IMR-90 (cell line): ENCODE data around the gene MRGPRF. TPM values are rescaled to one million over a fixed set of nuclear protein-coding genes. Genes with fewer than 3 reads are reported as not detected.

Experiments
- ATAC-seq: fragments of 200-7000 bp; cut with Tn5 transposase; 2 replicates; pipeline ENCODE4 v1.9.1; 2020; ENCODE audit warnings: low read depth, mild to moderate bottlenecking, moderate library complexity
- Bru-seq: library from RNA; stranded (reverse); fragments of 400-500 nt; gene quantifications from one replicate; lab custom pipeline; 2021; lab: Mats Ljungman, UMichigan
- BruChase-seq, 2 experiments: library from RNA; stranded (reverse); fragments of 400-500 nt; gene quantifications; one replicate each; lab custom pipeline; 2021; lab: Mats Ljungman, UMichigan
- BruUV-seq: library from RNA; stranded (reverse); fragments of 400-500 nt; replicated peaks from 2 replicates; lab custom pipeline; 2021; lab: Mats Ljungman, UMichigan
- CTCF ChIA-PET: fragments of 300-600 bp; formaldehyde crosslinking; extraction: SDS; loops from one replicate; lab custom pipeline; 2021; ENCODE audit warnings: antibody characterized with exemption; lab: Yijun Ruan, JAX
- POLR2A ChIA-PET: fragments of 300-600 bp; sonication (Branson Sonifier 250); formaldehyde crosslinking; loops from one replicate; lab custom pipeline; 2022; ENCODE audit warnings: antibody characterized with exemption; ENCODE audit not compliant: unreplicated experiment; lab: Charles Lee
- DNase-seq: peaks from one replicate; pipeline ENCODE4 v3.0.0; 2013
- H2AFZ ChIP-seq: replicated peaks from 2 replicates; pipeline ENCODE3; 2013; ENCODE audit warnings: low read length, mild to moderate bottlenecking; ENCODE audit not compliant: poor library complexity
- H2AK5ac ChIP-seq: 2 replicates; pipeline ENCODE4 v1.6.1; 2013; ENCODE audit warnings: low read depth, low read length, inconsistent platforms
- H2AK9ac ChIP-seq: replicated peaks from 2 replicates; pipeline ENCODE3; 2013; ENCODE audit warnings: mild to moderate bottlenecking, low read depth, low read length, moderate library complexity; ENCODE audit not compliant: poor library complexity
- H2BK120ac ChIP-seq: 2 replicates; pipeline ENCODE4 v1.6.1; 2013; ENCODE audit warnings: low read depth, low read length, inconsistent platforms
- H2BK15ac ChIP-seq: 3 replicates; pipeline ENCODE4 v1.6.1; 2013; ENCODE audit warnings: low read depth, low read length, inconsistent platforms
- H2BK20ac ChIP-seq: 2 replicates; pipeline ENCODE4 v1.6.1; 2013; ENCODE audit warnings: low read depth, mild to moderate bottlenecking, inconsistent platforms, low read length, moderate library complexity
- H2BK5ac ChIP-seq: 2 replicates; pipeline ENCODE4 v1.6.1; 2013; ENCODE audit warnings: mild to moderate bottlenecking, low read depth, low read length, inconsistent platforms; ENCODE audit not compliant: poor library complexity, severe bottlenecking
- H3K14ac ChIP-seq: replicated peaks from 2 replicates; pipeline ENCODE4 v1.6.1; 2013; ENCODE audit warnings: low read depth, low read length, inconsistent platforms
- H3K18ac ChIP-seq: 2 replicates; pipeline ENCODE4 v1.6.1; 2013; ENCODE audit warnings: low read depth, low read length, control low read depth
- H3K23ac ChIP-seq: 2 replicates; pipeline ENCODE4 v1.6.1; 2013; ENCODE audit warnings: low read depth, low read length, inconsistent platforms
- H3K27ac ChIP-seq: 2 replicates; pipeline ENCODE4 v1.5.1; 2013; ENCODE audit warnings: mild to moderate bottlenecking, control low read depth, low read length; ENCODE audit not compliant: insufficient read depth
- H3K27me3 ChIP-seq: 2 replicates; pipeline ENCODE4 v1.6.1; 2013; ENCODE audit warnings: low read length; ENCODE audit not compliant: control insufficient read depth, insufficient read depth
- H3K36me3 ChIP-seq: 2 replicates; pipeline ENCODE4 v1.6.1; 2013; ENCODE audit warnings: low read length, mixed read lengths; ENCODE audit not compliant: control insufficient read depth, insufficient read depth
- H3K4ac ChIP-seq: 2 replicates; pipeline ENCODE4 v1.6.1; 2013; ENCODE audit warnings: low read depth, low read length, inconsistent platforms
- H3K4me1 ChIP-seq: 2 replicates; pipeline ENCODE4 v1.6.1; 2013; ENCODE audit warnings: low read length, mixed read lengths; ENCODE audit not compliant: control insufficient read depth, insufficient read depth
- H3K4me2 ChIP-seq: 2 replicates; pipeline ENCODE4 v1.6.1; 2013; ENCODE audit warnings: low read depth, mild to moderate bottlenecking, control low read depth, low read length, moderate library complexity
- H3K4me3 ChIP-seq: 2 replicates; pipeline ENCODE4 v1.5.1; 2013; ENCODE audit warnings: low read depth, mild to moderate bottlenecking, control low read depth, low read length, moderate library complexity; ENCODE audit not compliant: insufficient read depth
- H3K56ac ChIP-seq: 2 replicates; pipeline ENCODE4 v1.6.1; 2013; ENCODE audit warnings: low read length, inconsistent platforms; ENCODE audit not compliant: insufficient read depth; ENCODE audit errors: extremely low read depth
- H3K79me1 ChIP-seq, 2 experiments: 2 replicates each; pipeline ENCODE4 v1.6.1; 2013; ENCODE audit warnings: low read length in 2 of 2, inconsistent platforms in 1 of 2, low read depth in 1 of 2
- H3K9ac ChIP-seq: 2 replicates; pipeline ENCODE4 v1.6.1; 2013; ENCODE audit warnings: low read depth, low read length, control low read depth
- H3K9me1 ChIP-seq: 2 replicates; pipeline ENCODE4 v1.6.1; 2013; ENCODE audit warnings: low read length, inconsistent platforms; ENCODE audit not compliant: insufficient read depth
- H3K9me3 ChIP-seq: 2 replicates; pipeline ENCODE4 v1.6.1; 2013; ENCODE audit warnings: low read length; ENCODE audit not compliant: control insufficient read depth, insufficient read depth
- H4K20me1 ChIP-seq: 2 replicates; pipeline ENCODE4 v1.6.1; 2013; ENCODE audit warnings: low read length, inconsistent platforms; ENCODE audit not compliant: insufficient read depth
- H4K5ac ChIP-seq: 2 replicates; pipeline ENCODE4 v1.6.1; 2013; ENCODE audit warnings: mild to moderate bottlenecking, low read depth, low read length, control low read depth
- H4K8ac ChIP-seq, 2 experiments: 2 replicates each; pipeline ENCODE4 v1.6.1; 2013; ENCODE audit warnings: low read depth in 2 of 2, low read length in 2 of 2, control low read depth in 1 of 2, inconsistent platforms in 1 of 2
- H4K91ac ChIP-seq: 2 replicates; pipeline ENCODE4 v1.6.1; 2013; ENCODE audit warnings: low read depth, low read length, inconsistent platforms; ENCODE audit not compliant: insufficient read depth
- BHLHE40 ChIP-seq: fragments of 150-350 bp; IDR thresholded peaks from 2 replicates; pipeline ENCODE4 v1.6.1; 2016; ENCODE audit warnings: mild to moderate bottlenecking, low read depth, low read length
- CEBPB ChIP-seq: IDR thresholded peaks from 2 replicates; pipeline ENCODE4 v1.6.1; 2012; ENCODE audit warnings: low read depth, low read length, improper control_type of control experiment
- CHD1 ChIP-seq: IDR thresholded peaks from 2 replicates; pipeline ENCODE4 v1.6.1; 2012; ENCODE audit warnings: low read depth, low read length, improper control_type of control experiment
- CTCF ChIP-seq: conservative IDR thresholded peaks from 2 replicates; pipeline ENCODE4 v1.5.1; 2012; ENCODE audit warnings: mild to moderate bottlenecking, low read depth, low read length, improper control_type of control experiment
- MAFK ChIP-seq: IDR thresholded peaks from 2 replicates; pipeline ENCODE4 v1.6.1; 2012; ENCODE audit warnings: low read depth, low read length, improper control_type of control experiment
- MAZ ChIP-seq: IDR thresholded peaks from 2 replicates; pipeline ENCODE4 v1.6.1; 2012; ENCODE audit warnings: low read depth, mild to moderate bottlenecking, low read length, improper control_type of control experiment, moderate library complexity, borderline replicate concordance
- POLR2A ChIP-seq: IDR thresholded peaks from 2 replicates; pipeline ENCODE4 v1.6.1; 2012; ENCODE audit warnings: mild to moderate bottlenecking, low read depth, low read length
- RAD21 ChIP-seq: IDR thresholded peaks from 2 replicates; pipeline ENCODE4 v1.6.1; 2012; ENCODE audit warnings: low read length, improper control_type of control experiment
- RCOR1 ChIP-seq: IDR thresholded peaks from 2 replicates; pipeline ENCODE4 v1.6.1; 2012; ENCODE audit warnings: mild to moderate bottlenecking, low read length, improper control_type of control experiment; ENCODE audit not compliant: insufficient replicate concordance
- RFX5 ChIP-seq: IDR thresholded peaks from 2 replicates; pipeline ENCODE4 v1.8.0; 2012; ENCODE audit warnings: low read depth, mild to moderate bottlenecking, low read length, moderate library complexity
- SMC3 ChIP-seq: fragments of 150-350 bp; IDR thresholded peaks from 2 replicates; pipeline ENCODE4 v1.6.1; 2016; ENCODE audit warnings: low read depth, mild to moderate bottlenecking, antibody characterized with exemption, low read length, moderate library complexity
- USF2 ChIP-seq: fragments of 150-350 bp; IDR thresholded peaks from 2 replicates; pipeline ENCODE4 v1.6.1; 2017; ENCODE audit warnings: mild to moderate bottlenecking, antibody characterized with exemption, low read length, low read depth
- WGBS, 2 experiments: methylation state at CpG; one replicate each; pipeline versions ENCODE4 v1.1.5 to v1.1.7; 2013; ENCODE audit warnings: missing lambda C conversion rate in 2 of 2; ENCODE audit not compliant: insufficient read length in 1 of 2; ENCODE audit errors: extremely low coverage in 2 of 2; 5-methylcytosine and 5-hydroxymethylcytosine counted together
- dilution Hi-C: fragments of 300-500 bp; cut with HindIII; formaldehyde crosslinking; loops from one replicate; pipeline ENCODE4 v1.14.3; 2018; ENCODE audit warnings: low sequenced_read_pairs; ENCODE audit not compliant: unreplicated experiment
- in situ Hi-C: fragments of 300-500 bp; cut with MboI; formaldehyde crosslinking; loops from 3 replicates; pipeline ENCODE4 v1.14.3; 2019; ENCODE audit warnings: low sequenced_read_pairs, inconsistent platforms, mixed read lengths
- intact Hi-C: fragments of 100-400 bp; cut with micrococcal nuclease; formaldehyde crosslinking; loops from 2 replicates; pipeline ENCODE4 v1.10.0; 2022
- long read RNA-seq: library from polyadenylated mRNA; unstranded; transcript quantifications from one replicate; pipeline ENCODE4 v2.0.0, GENCODE V29; 2021; ENCODE audit not compliant: unreplicated experiment
- polyA plus RNA-seq, 3 experiments: library from polyadenylated mRNA; depleted of rRNA; stranded (reverse); fragments of >200 nt; gene quantifications; 2 replicates each; pipeline ENCODE4 v1.2.3, GENCODE V29; 2012; ENCODE audit warnings: low replicate concordance in 1 of 3
- total RNA-seq: library from RNA; depleted of rRNA; stranded (reverse); fragments of >200 nt; gene quantifications from 2 replicates; pipeline ENCODE4 v1.2.3, GENCODE V29; 2012; rRNA removed

MRGPRF gene
- total RNA-seq (5.8 and 6.3 TPM in 2 replicates), polyA plus RNA-seq (2012; rRNA removed) (27.3 and 28.8 TPM in 2 replicates), Bru-seq, nascent RNA (percentile 76 among the genes with signal in this experiment), BruChase-seq, experiment 1, labeled RNA remaining after a 6-hour chase (percentile 71 among the genes with signal in this experiment), BruChase-seq, experiment 2, labeled RNA remaining after a 2-hour chase (percentile 71 among the genes with signal in this experiment)
- polyA plus RNA-seq (2012; cell fraction: cytosol; rRNA removed), result 27.9 and 54.6 TPM in 2 replicates
- polyA plus RNA-seq (2012; cell fraction: nucleus; rRNA removed; ENCODE audit: low replicate concordance), result 17.5 and 36.2 TPM in 2 replicates
- long read RNA-seq, transcript MRGPRF-201 (3 exons, 2,295 nt), result major isoform, 70 of 141 reads
- long read RNA-seq, partial matches to known transcripts, result 3 of 141 reads
- long read RNA-seq, other reads (novel, unspliced or antisense), result 68 of 141 reads

GRCh38 chr11:69013009-69013951 is at the start of gene MRGPRF:
TSS of gene MRGPRF (minus strand) at chr11:69013246. CDS start at chr11:69009901, 3,345 bp downstream.
- Histone ChIP-seq H2BK15ac (peak within 1 kb of the TSS; percentile 88; the same call in 2 of the 3 replicates), H3K4me3 (peak within 1 kb of the TSS; percentile 68), H3K4me1 (peaks cover 43% of the 10 kb centered on the region), H3K36me3 (peaks cover 4% of the 10 kb centered on the region), H3K9me1 (peaks cover 18% of the 10 kb centered on the region), H4K20me1 (peaks cover 3% of the 10 kb centered on the region), H3K18ac (peak within 1 kb of the TSS; percentile 90), H3K79me1 (peaks cover 18 to 42% of the 10 kb centered on the region in 2 experiments; a peak in 3 of 4 replicates), H2BK120ac (peak within 1 kb of the TSS; percentile 96), H3K23ac (peak within 1 kb of the TSS; percentile 91), H4K5ac (peak within 1 kb of the TSS; percentile 80), H2AK9ac (peak within 1 kb of the TSS; percentile 100), H3K4ac (peak within 1 kb of the TSS; percentile 98), H2AFZ (peak within 1 kb of the TSS; percentile 89), H3K56ac (peak within 1 kb of the TSS; percentile 92), H2AK5ac (peak within 1 kb of the TSS; percentile 98), H3K27ac (peak within 1 kb of the TSS; percentile 99), H2BK20ac (peak within 1 kb of the TSS; percentile 70), H3K14ac (peak within 1 kb of the TSS; percentile 99), H3K9ac (peak within 1 kb of the TSS; percentile 95), H2BK5ac (peak within 1 kb of the TSS; percentile 97), H3K4me2 (peak within 1 kb of the TSS; percentile 90), H3K9me3 (no peaks in the 10 kb centered on the region), H4K91ac (peak within 1 kb of the TSS; percentile 92), H4K8ac (peak within 1 kb of the TSS; percentile 89 to 91), H3K27me3 (no peaks in the 10 kb centered on the region)
- in situ Hi-C loops (no loop called here), intact Hi-C loops (loop anchor here (1.0 to 5.0 kb wide), 5 partner anchors 31 to 630 kb away; partner anchors contain the start of gene CPT1A), dilution Hi-C loops (no loop called here)
- CTCF ChIA-PET, result interaction anchor here (0.6 to 2.5 kb wide), 6 partner anchors 11 to 1274 kb away, joined by 3 to 11 read pairs (median 4); no protein-coding TSS in a partner anchor
- POLR2A ChIA-PET, result interaction anchor here (0.6 to 1.4 kb wide), 4 partner anchors 12 to 67 kb away, joined by 3 to 7 read pairs (median 4); no protein-coding TSS in a partner anchor
- ATAC-seq, result peak; percentile 48
- WGBS, 2 experiments, result 2% methylated on average over 9 of the region's 43 CpGs; no CpG with 5 or more reads in 1 of the 2 experiments
- peak; percentile 91 for DNase-seq
- BruUV-seq, result no TSS peak
- TF ChIP-seq CHD1 (no peak), RCOR1 (peak; percentile 67), MAFK (no peak), SMC3 (peak; percentile 57), CEBPB (0 out of 2 replicates have a peak, but pooled peaks have one; percentile 33), USF2 (no peak), CTCF (peak; percentile 78), POLR2A (no peak), BHLHE40 (0 out of 2 replicates have a peak, but pooled peaks have one; percentile 7), RAD21 (peak; percentile 55), MAZ (peak; percentile 82; the same call in 1 of the 2 replicates), RFX5 (no peak)
